Activated CD8-positive, alpha-beta memory T cell treated with anti-CD3 and anti-CD28 coated beads, Interleukin-2, amount 50 U/mL, for 24 hours (primary cell): ENCODE data around the gene TMEM86A.
A peak's percentile ranks its signal among the peaks of the same experiment; 100 is the strongest.

Experiments
- DNase-seq: peaks from one replicate; pipeline ENCODE4 v3.0.0-alpha.2; 2020; ENCODE audit errors: extremely low read depth

The TMEM86A gene

GRCh38 chr11:18700375-18700774 is 1.8 kb downstream of the TMEM86A start:
- DNase-seq, result no peak

DNA sequence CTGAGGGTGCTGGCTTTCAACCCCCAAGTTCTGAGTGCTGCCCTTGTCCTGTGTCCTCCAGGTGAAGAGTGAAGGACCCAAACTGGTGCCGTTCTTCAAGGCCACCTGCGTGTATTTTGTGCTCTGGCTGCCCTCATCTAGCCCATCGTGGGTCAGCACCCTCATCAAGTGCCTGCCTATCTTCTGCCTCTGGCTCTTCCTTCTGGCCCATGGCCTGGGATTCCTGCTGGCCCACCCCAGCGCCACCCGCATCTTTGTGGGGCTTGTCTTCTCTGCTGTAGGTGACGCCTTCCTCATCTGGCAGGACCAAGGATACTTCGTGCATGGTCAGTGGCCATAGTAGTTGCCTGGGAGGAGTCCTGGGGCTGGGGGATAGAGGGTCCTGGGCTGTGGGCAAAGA is 2.3 kb downstream of the TMEM86A start:
- DNase-seq, result no peak

- DNase-seq, result no peak
Measured at GRCh38 chr11:18701614-18702216, 3.1 kb downstream of the TMEM86A start.

DNA sequence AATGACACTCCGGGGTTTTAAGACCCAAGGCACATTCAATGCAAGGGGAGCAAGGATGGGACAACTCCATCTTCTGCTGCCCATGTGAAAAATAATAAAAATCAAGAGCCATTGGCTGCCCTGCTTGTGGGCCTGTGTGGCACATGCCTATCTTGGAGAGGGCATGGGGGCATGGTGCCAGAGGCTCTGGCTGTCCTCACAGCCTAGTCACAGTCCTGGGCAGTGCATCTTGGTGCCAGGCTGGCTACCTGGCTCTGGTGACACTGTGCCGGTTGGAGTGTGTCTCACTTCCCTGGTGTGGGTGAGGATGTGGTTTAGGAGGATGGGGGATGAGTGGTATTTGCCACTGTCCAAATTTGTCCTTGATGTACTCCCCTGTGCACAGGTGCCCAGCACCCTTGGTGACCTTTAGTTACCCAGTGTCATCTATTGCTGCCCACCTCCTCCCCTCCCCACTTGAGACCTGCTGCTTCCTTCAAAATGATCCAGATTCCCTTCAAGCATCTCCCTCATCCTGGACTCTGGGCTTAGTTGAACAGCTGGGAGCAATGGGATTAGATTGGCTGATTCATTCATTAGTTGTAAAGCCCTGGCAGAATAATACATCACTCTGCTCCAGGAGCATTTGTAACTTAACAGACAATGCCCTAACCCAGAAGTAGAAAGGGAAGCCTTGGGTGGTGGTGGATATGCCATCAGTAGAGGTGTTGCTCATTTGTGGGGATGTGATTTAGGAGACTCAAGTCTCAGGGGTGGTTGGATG is 4.6 kb downstream of the TMEM86A start:
- no peak for DNase-seq

DNA sequence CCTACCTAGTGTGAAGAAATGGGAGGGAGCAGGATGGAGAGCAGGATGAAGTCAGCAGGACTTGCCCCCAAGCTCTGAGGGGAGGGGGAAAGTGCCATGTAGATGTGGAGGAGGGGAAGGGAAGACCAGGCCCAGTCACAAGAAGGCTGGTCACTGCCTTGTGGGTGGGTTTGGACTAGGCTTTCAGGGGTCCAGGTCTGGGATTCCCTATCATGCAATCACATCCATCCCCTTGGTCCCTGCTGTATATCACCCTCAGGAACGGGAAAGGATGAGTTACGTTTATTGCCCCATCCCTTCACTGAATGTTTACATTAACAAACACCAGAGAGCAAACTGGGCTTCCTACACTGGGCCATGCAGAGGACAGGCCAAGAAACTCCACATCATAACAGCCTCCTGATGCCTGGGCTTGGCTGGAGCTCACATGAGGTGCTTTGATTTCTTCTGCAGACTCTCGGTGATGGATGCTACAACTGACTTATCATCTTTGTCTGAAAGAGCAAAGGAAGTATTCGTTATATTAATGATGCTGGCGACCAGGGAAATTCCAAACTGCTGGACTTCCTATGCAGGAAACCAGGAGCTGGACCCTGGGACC is 5.6 kb downstream of the TMEM86A start:
- DNase-seq, result no peak

DNA sequence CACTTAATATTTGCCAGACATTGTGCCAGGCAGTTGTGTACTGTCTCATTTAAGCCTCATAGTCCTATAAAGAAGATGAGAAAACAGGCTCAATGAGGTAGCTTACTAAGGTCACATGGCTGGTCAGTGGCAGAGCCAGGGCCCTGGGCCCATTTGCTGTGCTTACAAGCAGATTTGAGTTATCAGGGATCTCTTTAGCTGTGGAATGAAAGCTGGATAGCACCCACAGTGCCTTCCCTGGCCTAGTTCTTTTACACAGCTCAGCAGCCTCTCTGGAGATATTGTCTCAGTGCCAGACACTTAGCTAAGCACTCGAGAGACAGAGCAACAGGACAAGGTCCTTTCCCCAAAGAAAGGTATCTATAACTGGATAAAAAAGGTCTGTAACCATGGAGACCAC is 6.1 kb downstream of the TMEM86A start:
- DNase-seq, result no peak

GRCh38 chr11:18705651-18706281 is 7.2 kb downstream of the TMEM86A start:
- no peak for DNase-seq

DNA sequence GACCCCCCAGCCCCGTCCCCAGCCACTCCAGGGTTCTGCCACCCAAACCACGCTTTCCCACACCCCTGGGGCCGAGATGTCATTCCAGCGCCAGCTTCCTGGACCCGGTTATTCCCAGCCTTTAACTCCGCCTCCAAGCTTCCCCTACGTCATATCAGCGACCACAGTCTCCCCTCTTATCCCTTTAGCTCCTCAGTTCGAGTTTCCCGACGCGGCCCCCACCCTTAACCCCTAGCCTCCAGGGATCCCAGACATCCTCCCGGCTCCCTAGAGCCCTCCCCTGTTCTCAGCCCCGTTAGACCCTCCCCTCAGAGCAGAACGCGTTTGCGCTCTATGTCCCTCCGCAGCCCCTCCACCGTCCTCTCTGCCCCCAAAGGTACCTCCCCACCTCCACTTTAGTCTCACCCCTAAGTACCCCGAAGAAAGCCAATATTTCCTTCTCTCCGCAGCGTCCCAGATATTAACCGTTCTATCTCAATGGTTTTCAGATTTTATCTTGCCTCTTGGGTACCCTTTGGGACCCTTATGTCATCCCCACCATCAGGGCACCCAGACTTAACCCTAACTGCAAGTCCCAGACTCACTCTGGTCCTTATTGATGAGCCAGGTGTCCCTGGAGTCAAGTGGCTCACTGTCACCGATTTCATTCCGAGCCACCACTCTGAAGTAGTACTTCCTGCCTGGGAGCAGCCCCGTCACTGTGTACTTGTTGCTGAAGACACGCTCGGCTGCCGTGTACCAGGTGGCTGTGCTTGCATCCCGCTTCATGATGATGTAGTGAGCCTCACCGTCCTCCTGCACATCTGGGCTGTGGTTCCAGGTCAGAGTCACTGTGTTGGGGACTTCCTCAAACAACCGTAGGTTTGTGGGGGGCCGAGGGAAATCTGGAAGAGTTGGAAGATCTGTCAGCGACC is 8.0 kb downstream of the TMEM86A start:
- no peak for DNase-seq

DNA sequence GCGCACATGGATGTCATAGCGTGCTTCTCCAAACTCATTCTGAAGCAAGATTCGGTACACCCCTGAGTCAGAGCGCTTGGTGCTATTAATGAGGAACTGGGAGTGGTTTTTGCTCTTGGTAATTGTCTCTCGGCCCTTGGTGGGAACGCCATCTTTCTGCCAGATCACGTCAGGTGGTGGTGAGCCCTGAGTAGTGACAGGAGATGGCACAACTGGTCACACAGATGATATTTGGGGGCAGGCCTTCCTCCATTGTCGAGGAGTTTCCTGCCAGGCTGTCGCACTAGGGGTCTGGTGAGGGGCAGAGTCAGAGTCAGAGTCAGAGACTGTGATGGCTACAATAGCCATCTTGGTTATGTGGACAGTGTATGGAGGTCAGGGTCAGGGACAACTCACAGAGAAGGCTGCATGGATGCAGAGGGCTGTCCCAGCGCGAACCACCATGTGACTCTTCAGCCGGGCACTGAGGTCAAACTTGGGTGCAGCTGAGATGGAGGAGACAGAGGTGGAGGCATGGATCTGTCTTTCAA is 9.3 kb downstream of the TMEM86A start:
- DNase-seq, result no peak

GRCh38 chr11:18709414-18709813 is 10.8 kb downstream of the TMEM86A start:
- no peak for DNase-seq

- no peak for DNase-seq
Measured at GRCh38 chr11:18710545-18710944, 12.0 kb downstream of the TMEM86A start.

- DNase-seq, result no peak
Measured at GRCh38 chr11:18713646-18714442, 15.3 kb downstream of the TMEM86A start.

- DNase-seq, result no peak
Measured at GRCh38 chr11:18714443-18714780, 15.8 kb downstream of the TMEM86A start.

- no peak for DNase-seq
Measured at GRCh38 chr11:18715476-18715875, 16.9 kb downstream of the TMEM86A start.

DNA sequence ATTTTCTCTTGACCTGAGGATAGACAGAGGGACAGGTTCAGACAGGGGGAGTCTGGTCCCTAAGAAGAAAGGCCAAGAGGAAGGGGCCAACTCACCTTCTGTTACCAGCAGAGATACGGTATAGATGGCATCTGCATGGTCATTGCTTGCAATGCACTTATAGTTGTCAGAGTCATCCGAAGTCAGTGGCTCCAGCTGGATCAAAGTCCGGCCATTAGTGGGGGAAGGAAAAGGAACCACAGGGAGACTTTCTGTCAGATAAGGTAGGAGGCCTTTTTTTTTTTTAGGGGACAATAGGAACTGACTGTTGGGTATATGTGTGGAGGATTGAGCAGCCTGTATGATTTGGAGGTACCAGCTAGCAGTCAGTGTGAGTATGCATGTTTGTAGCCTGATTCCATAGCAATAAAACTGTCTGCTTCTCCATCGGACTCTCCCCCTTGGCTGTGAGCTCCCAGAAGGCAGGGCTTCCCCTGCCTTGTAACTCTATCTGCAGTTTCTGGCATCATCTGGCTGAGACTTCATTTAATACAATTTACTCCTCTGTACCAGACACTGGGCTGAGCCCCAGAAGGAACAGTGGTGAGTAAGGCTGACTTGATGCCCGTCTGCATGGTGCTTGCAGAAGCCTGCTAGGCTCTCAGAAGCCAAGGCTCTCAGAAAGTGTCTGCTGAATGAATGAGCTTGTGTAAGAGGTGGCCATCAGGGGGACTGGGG is 21.7 kb downstream of the TMEM86A start:
- DNase-seq, result no peak

GRCh38 chr11:18720808-18721560 is 22.4 kb downstream of the TMEM86A start:
- peak; percentile 65 for DNase-seq

- no peak for DNase-seq
Measured at GRCh38 chr11:18721561-18722292, 23.1 kb downstream of the TMEM86A start.

- no peak for DNase-seq
Measured at GRCh38 chr11:18722293-18722637, 23.7 kb downstream of the TMEM86A start.

DNA sequence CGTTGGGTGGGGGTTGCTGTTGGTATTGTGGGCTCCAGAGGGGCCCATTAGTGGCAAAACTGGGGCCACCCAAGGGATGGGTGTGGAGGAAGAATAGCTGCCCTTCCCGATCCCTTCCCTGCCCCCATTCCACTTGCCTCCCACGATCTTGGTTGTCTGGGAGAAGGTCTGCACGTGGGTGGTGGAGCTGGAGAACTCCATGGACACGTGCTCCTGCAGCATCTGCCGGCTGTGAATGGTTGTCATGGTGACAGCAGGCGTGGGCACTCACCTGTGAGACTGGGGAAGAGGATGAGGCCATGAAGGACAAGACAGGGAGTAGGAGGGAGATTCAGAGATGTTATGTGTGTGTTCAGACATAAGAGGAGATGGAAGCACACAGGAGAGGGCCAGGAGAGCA is 25.4 kb downstream of the TMEM86A start:
- no peak for DNase-seq
